GM06990 (cell line): ENCODE measurements around the gene DAPK1.

Experiments
- DNase-seq: peaks from one replicate; pipeline ENCODE4 v3.0.0-alpha.2; 2011; ENCODE audit not compliant: insufficient read length; ENCODE audit errors: extremely low read depth
- H3K27me3 ChIP-seq: replicated peaks from 2 replicates; pipeline ENCODE4 v1.6.0; 2011; ENCODE audit warnings: low read length; ENCODE audit not compliant: control insufficient read depth, insufficient read depth
- H3K36me3 ChIP-seq: 2 replicates; pipeline ENCODE4 v1.5.1; 2011; ENCODE audit warnings: low read length; ENCODE audit not compliant: control insufficient read depth, insufficient read depth
- H3K4me3 ChIP-seq: replicated peaks from 2 replicates; pipeline ENCODE4 v1.5.1; 2011; ENCODE audit warnings: low read depth, mild to moderate bottlenecking, control low read depth, low read length
- CTCF ChIP-seq: IDR thresholded peaks from 2 replicates; pipeline ENCODE4 v1.5.1; 2011; ENCODE audit warnings: low read length, control low read depth, mild to moderate bottlenecking, inconsistent platforms; ENCODE audit not compliant: insufficient read depth, poor library complexity, severe bottlenecking

DAPK1 gene

DNA sequence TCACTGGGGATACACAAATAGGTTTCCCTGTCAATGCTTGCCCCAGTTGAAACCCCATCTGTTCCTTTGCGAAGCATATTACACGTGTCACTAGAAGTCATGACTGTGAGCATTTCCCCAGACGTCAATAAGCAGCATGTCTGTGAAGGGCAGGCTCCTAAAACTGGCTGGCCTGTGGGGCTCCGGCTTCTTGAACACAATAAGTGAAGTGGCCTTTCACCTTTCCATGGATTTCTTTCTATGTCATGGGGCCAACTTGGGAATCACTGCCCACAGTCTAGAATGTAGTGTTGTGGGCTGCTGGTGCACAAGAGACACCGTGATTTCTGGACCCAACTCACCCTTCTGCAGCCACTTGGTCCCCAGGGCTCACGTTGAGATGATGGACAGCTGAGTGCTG, 167.8 kb downstream of the DAPK1 start:
- no peaks in the 10 kb centered on the region for H3K27me3 ChIP-seq
- TF ChIP-seq CTCF, result no peak
- peaks cover 20% of the 10 kb centered on the region for H3K36me3 ChIP-seq
- H3K4me3 ChIP-seq, result no peak overlapping the region
- no peak for DNase-seq

DNA sequence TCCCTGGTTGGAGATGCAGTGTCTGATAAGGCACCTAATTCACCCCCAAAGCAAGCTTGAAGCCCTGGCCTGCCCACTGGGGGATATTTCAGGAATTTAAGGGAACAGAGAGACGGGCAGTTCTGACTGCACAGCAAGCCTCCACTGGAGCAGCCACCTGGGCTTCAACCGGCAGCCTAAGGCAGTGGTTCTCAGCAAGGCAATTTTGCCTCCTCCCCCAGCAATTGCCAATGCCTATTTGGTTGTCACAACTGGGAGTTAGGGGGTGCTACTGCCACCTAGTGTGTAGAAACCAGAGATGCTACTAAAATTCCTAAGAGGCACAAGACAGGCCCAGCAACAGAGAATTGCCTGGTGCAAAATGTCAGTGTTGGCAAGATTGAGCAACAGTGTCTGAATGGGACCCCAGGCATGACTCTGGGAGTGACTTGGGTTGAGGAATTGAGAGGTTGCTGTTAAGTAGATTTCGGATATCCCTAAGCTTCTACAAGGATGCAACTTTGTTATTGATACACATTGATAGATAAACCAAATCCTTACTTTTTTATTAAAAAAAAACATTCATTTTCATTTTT, 169.6 kb downstream of the DAPK1 start:
- no peaks in the 10 kb centered on the region for H3K27me3 ChIP-seq
- no peak overlapping the region for H3K4me3 ChIP-seq
- DNase-seq, result no peak
- H3K36me3 ChIP-seq, result peaks cover 24% of the 10 kb centered on the region
- TF ChIP-seq CTCF, result peak; percentile 39

DNA sequence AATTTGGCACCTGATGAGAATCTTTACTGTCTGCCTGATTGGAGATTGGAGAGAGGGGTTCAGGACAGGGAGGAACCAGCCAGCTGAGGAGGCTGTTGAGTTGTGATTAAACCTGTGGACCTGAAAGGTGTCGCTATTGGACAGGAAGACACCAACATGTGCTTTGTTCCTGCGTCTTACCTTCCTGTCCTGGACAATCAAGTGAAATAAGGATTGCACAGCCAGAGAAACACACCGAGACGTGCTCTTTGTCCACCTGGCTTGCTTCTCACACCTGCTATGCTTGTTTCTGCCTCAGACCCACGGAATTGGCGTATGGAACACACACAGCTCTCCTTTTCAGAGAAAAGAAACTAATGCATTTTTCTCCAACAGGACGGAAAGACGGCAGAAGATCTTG, 170.6 kb downstream of the DAPK1 start:
- no peak for DNase-seq
- TF ChIP-seq CTCF, result no peak
- Histone ChIP-seq H3K27me3 (no peaks in the 10 kb centered on the region), H3K4me3 (no peak overlapping the region), H3K36me3 (peaks cover 28% of the 10 kb centered on the region)

DNA sequence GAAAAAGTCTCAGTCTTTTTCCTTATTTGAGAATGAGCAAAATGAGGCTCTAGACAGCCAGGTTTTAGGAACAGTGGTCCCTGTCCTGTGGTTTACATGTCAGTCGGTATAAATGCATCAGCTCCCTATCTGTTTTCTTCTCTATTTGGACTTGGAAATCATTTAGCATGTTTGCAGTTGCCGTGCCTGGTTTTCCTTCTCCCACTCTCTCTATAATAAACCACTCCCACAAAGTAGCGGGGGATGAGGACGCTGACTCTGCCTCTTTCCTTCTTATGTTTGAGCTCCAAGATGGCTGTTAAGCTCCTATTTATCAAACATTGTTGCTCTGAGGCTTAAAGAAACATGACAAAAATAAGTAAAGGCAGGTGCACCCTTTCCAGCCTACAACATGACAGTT, 171.1 kb downstream of the DAPK1 start:
- H3K4me3 ChIP-seq, result no peak overlapping the region
- H3K27me3 ChIP-seq, result no peaks in the 10 kb centered on the region
- peaks cover 30% of the 10 kb centered on the region for H3K36me3 ChIP-seq
- no peak for DNase-seq
- no peak for TF ChIP-seq CTCF

DNA sequence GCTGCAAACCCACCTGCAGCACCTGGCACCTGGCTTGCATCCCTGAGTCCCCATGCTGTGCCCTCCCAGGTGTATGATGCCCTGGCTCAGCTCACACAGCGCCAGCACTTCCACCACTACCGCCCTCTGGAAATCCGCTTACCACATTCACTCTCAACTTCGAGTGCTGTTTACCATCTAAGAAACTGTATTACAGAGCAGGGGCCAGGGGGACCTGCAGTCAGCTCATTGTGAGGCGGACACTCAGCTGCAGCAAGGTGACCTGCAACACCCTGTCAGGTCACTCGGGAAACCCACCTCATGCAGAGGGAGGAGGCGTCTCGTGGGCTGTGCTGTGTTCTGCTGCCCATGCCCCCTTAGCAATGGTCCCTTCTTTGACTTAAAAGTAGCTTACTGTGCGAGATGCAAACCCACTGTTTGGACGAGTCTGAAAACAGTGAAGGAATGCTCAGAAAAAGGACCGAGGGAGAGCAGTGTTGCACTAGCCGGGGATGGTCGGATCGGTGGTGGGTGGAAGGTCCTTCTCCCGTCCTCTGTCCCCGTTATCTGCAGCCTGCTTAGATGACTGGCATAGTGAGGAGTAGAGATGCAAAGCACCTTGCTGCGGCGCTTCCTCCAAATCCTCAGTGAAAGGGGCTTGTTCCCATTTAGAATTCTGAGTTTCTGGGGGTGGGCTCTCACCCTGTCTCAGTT, 173.1 kb downstream of the DAPK1 start:
- Histone ChIP-seq H3K36me3 (peaks cover 21% of the 10 kb centered on the region), H3K4me3 (no peak overlapping the region), H3K27me3 (no peaks in the 10 kb centered on the region)
- DNase-seq, result no peak
- TF ChIP-seq CTCF, result no peak
